ENCODE measurements around the gene TEPSIN.

DNA sequence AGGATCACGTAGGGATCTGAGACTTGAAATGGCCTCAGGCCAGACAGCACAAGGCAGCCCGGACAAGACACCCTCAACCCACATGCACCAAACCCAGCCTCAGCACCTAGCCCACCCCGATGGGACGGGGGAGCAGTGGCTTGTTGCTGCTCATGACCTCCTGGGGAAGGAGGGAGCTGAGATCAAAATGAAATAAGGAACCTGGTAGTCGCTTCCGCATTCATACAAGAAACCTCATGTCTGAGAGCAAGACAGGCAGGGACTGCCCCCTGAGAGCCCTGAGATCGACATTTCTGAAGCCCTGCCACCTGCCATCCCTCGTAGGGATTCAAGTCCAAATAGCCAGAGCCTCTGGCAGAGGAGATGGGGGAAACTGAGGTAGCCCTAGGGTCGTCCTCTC, 10.4 kb downstream of the TEPSIN start:
- no peak for TF ChIP-seq POLR2A (IDR thresholded peaks at IDR 0.05)
- TF ChIP-seq, protein P1, sequence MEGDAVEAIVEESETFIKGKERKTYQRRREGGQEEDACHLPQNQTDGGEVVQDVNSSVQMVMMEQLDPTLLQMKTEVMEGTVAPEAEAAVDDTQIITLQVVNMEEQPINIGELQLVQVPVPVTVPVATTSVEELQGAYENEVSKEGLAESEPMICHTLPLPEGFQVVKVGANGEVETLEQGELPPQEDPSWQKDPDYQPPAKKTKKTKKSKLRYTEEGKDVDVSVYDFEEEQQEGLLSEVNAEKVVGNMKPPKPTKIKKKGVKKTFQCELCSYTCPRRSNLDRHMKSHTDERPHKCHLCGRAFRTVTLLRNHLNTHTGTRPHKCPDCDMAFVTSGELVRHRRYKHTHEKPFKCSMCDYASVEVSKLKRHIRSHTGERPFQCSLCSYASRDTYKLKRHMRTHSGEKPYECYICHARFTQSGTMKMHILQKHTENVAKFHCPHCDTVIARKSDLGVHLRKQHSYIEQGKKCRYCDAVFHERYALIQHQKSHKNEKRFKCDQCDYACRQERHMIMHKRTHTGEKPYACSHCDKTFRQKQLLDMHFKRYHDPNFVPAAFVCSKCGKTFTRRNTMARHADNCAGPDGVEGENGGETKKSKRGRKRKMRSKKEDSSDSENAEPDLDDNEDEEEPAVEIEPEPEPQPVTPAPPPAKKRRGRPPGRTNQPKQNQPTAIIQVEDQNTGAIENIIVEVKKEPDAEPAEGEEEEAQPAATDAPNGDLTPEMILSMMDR (IDR thresholded peaks at IDR 0.05), result no peak

Data from ovary (tissue), 3 donors.